ENCODE measurements around the gene GPBAR1.

The GPBAR1 gene

GRCh38 chr2:218280260-218280870, 19.6 kb downstream of the GPBAR1 start:
- DNase-seq, result no peak
- in situ Hi-C loops (cut with MboI; ENCODE audit: low pct_unique_long_range_greater_than_20kb, low sequenced_read_pairs), result no loop called here

GRCh38 chr2:218281449-218281848, 20.6 kb downstream of the GPBAR1 start:
- in situ Hi-C loops (cut with MboI; ENCODE audit: low pct_unique_long_range_greater_than_20kb, low sequenced_read_pairs), result no loop called here
- DNase-seq, result no peak

- no peak for DNase-seq
- in situ Hi-C loops (cut with MboI; ENCODE audit: low pct_unique_long_range_greater_than_20kb, low sequenced_read_pairs), result no loop called here
These were observed 21.6 kb downstream of the GPBAR1 start for GRCh38 chr2:218282173-218282991.

DNA sequence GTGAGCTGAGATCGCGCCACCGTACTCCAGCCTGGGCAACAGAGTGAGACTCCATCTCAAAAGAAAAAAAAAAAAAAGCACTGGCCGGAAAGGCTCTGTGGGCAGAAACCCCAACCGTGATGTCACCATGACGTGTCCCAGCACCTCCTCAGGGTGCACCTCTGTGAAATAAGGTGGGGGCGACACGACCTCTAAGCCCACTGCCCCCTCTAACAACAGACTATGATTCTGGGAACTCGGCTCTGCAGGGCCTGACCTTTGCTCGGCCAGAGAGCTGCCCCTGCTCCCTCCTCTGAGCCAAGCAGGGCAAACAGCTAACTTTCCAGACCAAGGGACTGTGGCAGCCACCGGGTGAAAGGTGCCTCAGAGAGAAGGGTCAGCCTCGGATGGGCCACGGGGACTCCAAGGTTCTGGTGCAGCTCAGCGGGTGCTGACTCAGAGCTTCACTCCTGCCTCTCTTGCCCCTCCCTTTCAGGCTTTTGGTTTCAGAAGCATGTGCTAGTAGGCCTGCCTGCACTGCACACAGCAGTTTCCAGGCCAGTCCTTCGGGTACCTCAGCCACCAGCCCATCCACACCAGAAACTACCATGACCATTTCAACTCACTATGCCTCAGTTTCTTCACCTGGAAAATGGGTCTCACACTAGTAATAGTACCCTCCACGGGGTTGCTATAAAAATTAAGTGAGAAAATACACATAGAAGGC, 23.4 kb downstream of the GPBAR1 start:
- in situ Hi-C loops (cut with MboI; ENCODE audit: low pct_unique_long_range_greater_than_20kb, low sequenced_read_pairs), result no loop called here
- DNase-seq, result no peak

- in situ Hi-C loops (cut with MboI; ENCODE audit: low pct_unique_long_range_greater_than_20kb, low sequenced_read_pairs), result no loop called here
- DNase-seq, result no peak
These were observed 24.8 kb downstream of the GPBAR1 start for GRCh38 chr2:218285604-218286003.

GRCh38 chr2:218286570-218287459, 26.0 kb downstream of the GPBAR1 start:
- in situ Hi-C loops (cut with MboI; ENCODE audit: low pct_unique_long_range_greater_than_20kb, low sequenced_read_pairs), result no loop called here
- peak; percentile 88 for DNase-seq

- no peak for DNase-seq
- in situ Hi-C loops (cut with MboI; ENCODE audit: low pct_unique_long_range_greater_than_20kb, low sequenced_read_pairs), result loop anchor here (10.0 kb wide), 1 partner anchor 105 kb away; the partner anchor contains the start of gene CTDSP1
These were observed 29.0 kb downstream of the GPBAR1 start for GRCh38 chr2:218289639-218290315.

DNA sequence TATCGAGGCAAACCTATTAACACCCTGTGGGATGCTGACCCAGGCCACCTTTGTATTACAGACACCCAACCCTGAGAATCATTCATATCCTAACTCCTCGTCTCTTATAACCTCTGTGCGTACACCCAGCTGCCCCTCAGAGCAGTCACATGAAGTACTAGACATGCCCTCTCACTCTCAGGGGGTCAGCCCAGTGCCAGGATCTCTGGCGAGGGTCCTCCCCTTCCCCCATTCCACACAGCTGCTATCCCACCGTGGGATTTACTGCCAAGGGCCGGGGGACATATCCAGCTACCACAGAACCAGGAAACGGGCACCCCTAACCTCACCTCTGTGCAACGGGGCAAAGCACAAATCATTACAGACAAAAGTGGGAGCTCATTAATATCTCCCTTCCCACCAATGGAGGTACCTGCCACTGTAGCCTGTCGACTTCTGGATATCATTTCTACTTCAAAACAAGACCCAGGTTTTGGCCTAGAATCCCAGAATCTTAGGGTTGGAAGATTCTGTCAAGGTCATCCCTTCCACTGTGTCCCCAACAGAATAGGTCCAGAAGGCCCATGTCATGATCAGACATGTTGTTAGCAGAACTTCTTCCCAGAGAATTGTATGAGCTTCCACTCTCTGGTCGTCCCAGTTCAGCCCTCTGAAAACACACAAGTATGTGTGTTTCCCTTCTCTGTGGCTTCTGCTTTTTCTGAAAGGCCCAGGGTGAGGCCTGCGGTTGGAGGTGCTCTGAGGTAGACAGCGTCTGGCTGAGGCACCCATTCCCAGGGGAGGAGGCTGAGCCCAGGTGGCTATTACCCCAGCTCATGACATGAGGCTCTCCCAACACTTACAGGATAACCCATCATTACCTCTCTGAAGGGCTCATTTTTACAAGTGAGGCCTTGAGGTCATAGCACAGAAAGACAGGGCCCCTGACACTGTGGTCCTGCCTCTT, 29.8 kb downstream of the GPBAR1 start:
- in situ Hi-C loops (cut with MboI; ENCODE audit: low pct_unique_long_range_greater_than_20kb, low sequenced_read_pairs), result loop anchor here (10.0 kb wide), 1 partner anchor 104 kb away; the partner anchor contains the start of gene CTDSP1
- peak; percentile 75 for DNase-seq

DNA sequence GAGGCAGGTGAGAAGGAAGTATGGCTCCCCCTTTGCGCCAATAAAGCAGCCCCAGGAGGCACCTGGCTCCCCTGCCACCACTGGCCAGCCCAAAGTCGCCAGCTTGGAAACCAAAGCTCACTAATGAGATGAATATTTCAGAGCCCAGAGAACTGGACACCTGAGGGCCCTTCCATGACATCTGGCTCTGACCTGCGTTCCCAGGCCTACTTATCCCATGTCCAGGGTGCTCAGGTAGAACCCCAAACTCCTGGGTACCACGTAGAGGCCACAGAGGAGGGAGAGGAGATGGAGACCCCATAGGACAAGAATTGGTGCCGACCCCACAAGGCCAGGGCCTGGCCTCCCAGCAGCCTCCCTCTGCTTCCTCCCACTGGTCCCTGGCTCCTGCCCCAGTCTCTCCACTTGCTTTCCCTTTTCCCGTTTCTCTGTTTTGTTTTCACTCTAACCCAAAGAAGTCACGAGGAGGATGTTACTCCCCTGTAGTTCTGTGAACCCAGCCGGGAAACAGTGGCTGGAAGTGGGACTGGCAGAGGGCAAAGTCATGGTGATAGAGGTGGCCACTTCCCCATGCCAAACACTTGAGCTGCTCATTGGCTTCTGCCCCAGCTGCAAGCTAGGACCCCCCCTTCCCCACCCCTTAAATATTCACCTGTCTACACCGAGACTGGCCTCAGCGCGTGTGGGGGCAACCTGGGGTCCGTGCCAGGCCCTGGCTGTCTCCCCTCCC, 30.7 kb downstream of the GPBAR1 start:
- in situ Hi-C loops (cut with MboI; ENCODE audit: low pct_unique_long_range_greater_than_20kb, low sequenced_read_pairs), result loop anchor here (10.0 kb wide), 1 partner anchor 103 kb away; the partner anchor contains the start of gene CTDSP1
- peak; percentile 45 for DNase-seq

- DNase-seq, result peak; percentile 77
These were observed 31.5 kb downstream of the GPBAR1 start, which contains the start of gene TMBIM1 for GRCh38 chr2:218292048-218293014. TSS of gene TMBIM1 (minus strand) at chr2:218292503. CDS start at chr2:218282141, 10,362 bp downstream.

GRCh38 chr2:218293715-218294429, 33.1 kb downstream of the GPBAR1 start:
- no peak for DNase-seq
- in situ Hi-C loops (cut with MboI; ENCODE audit: low pct_unique_long_range_greater_than_20kb, low sequenced_read_pairs), result loop anchor here (10.0 kb wide), 1 partner anchor 101 kb away; the partner anchor contains the start of gene CTDSP1

More at GRCh38 chr2:218292048-218293014, 31.5 kb downstream of the GPBAR1 start, which contains the start of gene TMBIM1:
- in situ Hi-C loops (cut with MboI; ENCODE audit: low pct_unique_long_range_greater_than_20kb, low sequenced_read_pairs), result loop anchor here (10.0 kb wide), 1 partner anchor 102 kb away; the partner anchor contains the start of gene CTDSP1

DNA sequence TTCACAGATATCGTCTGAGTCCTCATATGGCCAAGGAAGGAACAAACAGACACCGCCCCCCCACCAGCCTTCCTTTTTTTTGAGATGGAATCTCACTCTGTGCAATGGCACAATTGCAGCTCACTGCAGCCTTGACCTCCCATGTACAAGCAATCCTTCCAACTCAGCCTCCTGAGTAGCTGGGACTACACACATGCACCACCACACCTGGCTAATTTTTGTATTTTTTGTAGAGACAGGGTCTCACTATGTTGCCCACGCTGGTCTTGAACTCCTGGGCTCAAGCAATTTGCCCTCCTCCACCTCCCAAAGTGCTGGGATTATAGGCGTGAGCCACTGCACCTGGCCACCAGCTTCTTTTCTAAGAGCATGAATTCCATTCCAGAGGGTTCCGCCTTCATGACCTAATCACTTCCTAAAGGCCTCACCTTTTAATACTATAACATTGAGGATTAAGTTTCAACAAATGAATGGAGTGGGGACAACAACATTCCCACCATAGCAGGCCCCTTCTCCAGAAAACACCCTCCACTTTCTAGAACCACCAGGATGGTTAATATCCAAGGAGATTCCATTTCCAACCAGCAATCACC, 33.7 kb downstream of the GPBAR1 start:
- no peak for DNase-seq
- in situ Hi-C loops (cut with MboI; ENCODE audit: low pct_unique_long_range_greater_than_20kb, low sequenced_read_pairs), result loop anchor here (10.0 kb wide), 1 partner anchor 100 kb away; the partner anchor contains the start of gene CTDSP1

- no peak for DNase-seq
- in situ Hi-C loops (cut with MboI; ENCODE audit: low pct_unique_long_range_greater_than_20kb, low sequenced_read_pairs), result loop anchor here (10.0 kb wide), 1 partner anchor 100 kb away; the partner anchor contains the start of gene CTDSP1
These were observed 34.2 kb downstream of the GPBAR1 start for GRCh38 chr2:218295029-218295428.

GRCh38 chr2:218296200-218296599, 35.4 kb downstream of the GPBAR1 start:
- no peak for DNase-seq
- in situ Hi-C loops (cut with MboI; ENCODE audit: low pct_unique_long_range_greater_than_20kb, low sequenced_read_pairs), result loop anchor here (10.0 kb wide), 1 partner anchor 99 kb away; the partner anchor contains the start of gene CTDSP1
